ENCODE measurements around the gene KCNK16. TPM values are rescaled to one million over a fixed set of nuclear protein-coding genes. Genes with fewer than 3 reads are reported as not detected.

The KCNK16 gene
- total and polyA plus RNA-seq, 2 of the 8 experiments (the other 6 are each of a cell fraction or from before 2014, with no cell fraction given), result not detected

- Histone ChIP-seq H4K8ac (ENCODE audit: extremely low read depth, insufficient read depth, low read length) (no peak overlapping the region), H3K56ac (replicated peaks; ENCODE audit: insufficient read length, low read depth, low read length) (no peak overlapping the region), H2AK5ac (ENCODE audit: low read depth, low read length) (no peak overlapping the region), H2BK15ac (ENCODE audit: low read length) (peak overlapping the region; percentile 72; the same call in 1 of the 2 replicates), H3K4me1 (replicated peaks in 1 of 4; ENCODE audit: control insufficient read depth in 3 of 4, insufficient read depth in 4 of 4, low read length in 3 of 4) (peaks cover 0 to 4% (median 1%) of the 10 kb centered on the region in 4 experiments; a peak in 2 of 7 replicates), H3K27me3 (replicated peaks in 1 of 4; ENCODE audit: control insufficient read depth in 3 of 4, extremely low read depth in 1 of 4, insufficient read depth in 3 of 4, low read length in 3 of 4) (0 out of 7 replicates have a peak, but pooled peaks cover 0 to 2% (median 0%) of the 10 kb centered on the region in 4 experiments), H3K23me2 (ENCODE audit: low read depth, low read length) (no peaks in the 10 kb centered on the region; the same call in 1 of the 2 replicates), H4K5ac (ENCODE audit: insufficient read length, low read depth, low read length) (no peak overlapping the region), H4K20me1 (replicated peaks in 1 of 2; ENCODE audit: control insufficient read depth in 1 of 2, insufficient read depth in 2 of 2, low read length in 2 of 2) (no peaks in the 10 kb centered on the region), H3K9me3 (ENCODE audit: insufficient read depth in 2 of 2, low read depth in 1 of 2, low read length in 1 of 2) (no peaks in the 10 kb centered on the region), H2BK5ac (ENCODE audit: low read depth, low read length) (0 out of 2 replicates have a peak overlapping the region, but pooled peaks have one; percentile 60), H3K27ac (ENCODE audit: low read depth, low read length) (no peak overlapping the region), H4K91ac (replicated peaks; ENCODE audit: insufficient read length, low read length) (no peak overlapping the region), H3K14ac (ENCODE audit: insufficient read length) (no peak overlapping the region), H2BK12ac (ENCODE audit: low read depth, low read length) (peak overlapping the region; percentile 39; the same call in 1 of the 2 replicates), H3K9ac (replicated peaks in 1 of 4; ENCODE audit: extremely low read depth in 1 of 4, low read depth in 3 of 4, low read length in 3 of 4) (no peak overlapping the region), H3K36me3 (ENCODE audit: control insufficient read depth in 2 of 4, insufficient read depth in 4 of 4, low read length in 3 of 4) (no peaks in the 10 kb centered on the region), H3K4me2 (ENCODE audit: insufficient read depth in 1 of 2, low read depth in 2 of 2, low read length in 2 of 2) (no peak overlapping the region), H2AFZ (ENCODE audit: low read length) (no peak overlapping the region), H3K18ac (ENCODE audit: extremely low read depth, low read length) (no peak overlapping the region), H2BK120ac (replicated peaks; ENCODE audit: low read depth, low read length) (no peak overlapping the region), H3K4ac (replicated peaks; ENCODE audit: insufficient read length, low read depth, low read length) (no peak overlapping the region), H3K79me1 (ENCODE audit: low read depth, low read length) (no peaks in the 10 kb centered on the region), H3K79me2 (ENCODE audit: control insufficient read depth in 1 of 2, insufficient read depth in 2 of 2, low read length in 2 of 2) (no peaks in the 10 kb centered on the region), H3K23ac (ENCODE audit: insufficient read length) (no peak overlapping the region), H3K4me3 (ENCODE audit: extremely low read depth in 1 of 4, insufficient read depth in 2 of 4, low read depth in 3 of 4, low read length in 4 of 4) (no peak overlapping the region), H2BK20ac (ENCODE audit: low read length) (peak overlapping the region; percentile 57; the same call in 1 of the 2 replicates)
- POLR2A ChIA-PET (ENCODE audit: partially characterized antibody), result no interaction called here
- WGBS, 2 experiments (ENCODE audit: extremely low coverage in 1 of 2, insufficient coverage in 1 of 2, insufficient read length in 1 of 2, insufficient replicate concordance in 2 of 2, low coverage in 1 of 2, low lambda C conversion rate in 2 of 2, missing lambda C conversion rate in 1 of 2), result 87% methylated on average over 9 of the region's 11 CpGs; no CpG with 5 or more reads in 1 of the 2 experiments
- FAIRE-seq (no peak), DNase-seq (ENCODE audit: low read depth in 1 of 2, low spot score in 2 of 2) (no peak)
- TF ChIP-seq SAP30 (IDR thresholded peaks at IDR 0.05; ENCODE audit: insufficient read depth, insufficient replicate concordance, low read length) (no peak), KDM5A (IDR thresholded peaks at IDR 0.05; ENCODE audit: low read length) (no peak), EGR1 (IDR thresholded peaks at IDR 0.05; ENCODE audit: borderline replicate concordance, low read depth, low read length) (no peak), BCL11A (IDR thresholded peaks at IDR 0.05; ENCODE audit: low read depth in 2 of 2, low read length in 2 of 2) (no peak), TBP (IDR thresholded peaks at IDR 0.05; ENCODE audit: low read depth, low read length) (no peak), PHF8 (conservative IDR thresholded peaks at IDR 0.05; ENCODE audit: low read depth, low read length) (no peak), USF2 (IDR thresholded peaks at IDR 0.05; ENCODE audit: low read length) (no peak), YY1 (IDR thresholded peaks at IDR 0.05; ENCODE audit: low read depth, low read length) (no peak), RFX5 (IDR thresholded peaks at IDR 0.05; ENCODE audit: borderline replicate concordance, low read depth, low read length) (no peak), JUN (IDR thresholded peaks at IDR 0.05; ENCODE audit: low read depth, low read length) (no peak)
- CTCF ChIA-PET (ENCODE audit: partially characterized antibody), result interaction anchor here (0.7 to 47.4 kb wide), 3 partner anchors 10 to 66 kb away, joined by 3 to 1738 read pairs (median 143); partner anchors contain the start of gene KCNK5
Measured at GRCh38 chr6:39281312-39281980, 41.1 kb downstream of the KCNK16 start.
